Heart left ventricle (tissue), 16 donors: ENCODE data around the gene TRIAP1. TPM values are rescaled to one million over a fixed set of nuclear protein-coding genes. Genes with fewer than 3 reads are reported as not detected.
"Not testable (repeated sequence)": the region's sequence is repeated elsewhere in the genome, so short reads cannot be mapped to it uniquely, and the experiment has no call there.

Experiments used
- ATAC-seq, 4 donors: fragments of 200-7000 bp; cut with Tn5 transposase; one replicate each; pipeline ENCODE4 v1.9.1; 2020 to 2022; ENCODE audit warnings: moderate library complexity in 4 of 4, mild to moderate bottlenecking in 3 of 4, moderate number of reproducible peaks in 1 of 4
- DNase-seq, 5 donors: peaks; one replicate each; pipeline ENCODE4 v3.0.0-alpha.2; 2020
- H3K27ac ChIP-seq, 12 donors: fragments of 200-600 bp; sonication (generic) in 4 of 12; one replicate each; pipeline versions ENCODE4 v1.5.0 to v1.8.0; 2016 to 2022; ENCODE audit warnings: mild to moderate bottlenecking in 2 of 12
- H3K27me3 ChIP-seq, 9 donors: fragments of 200-600 bp; sonication (generic) in 2 of 9; one replicate each; pipeline versions ENCODE4 v1.5.1 to v1.8.0; 2016 to 2022; ENCODE audit warnings: mild to moderate bottlenecking in 3 of 9
- H3K36me3 ChIP-seq, 9 donors: fragments of 200-600 bp; sonication (generic) in 2 of 9; one replicate each; pipeline versions ENCODE4 v1.5.0 to v1.8.0; 2018 to 2022; ENCODE audit warnings: mild to moderate bottlenecking in 2 of 9
- H3K4me1 ChIP-seq, 12 donors: fragments of 200-600 bp; sonication (generic) in 4 of 12; one replicate each; pipeline versions ENCODE4 v1.5.0 to v1.8.0; 2016 to 2022; ENCODE audit warnings: mild to moderate bottlenecking in 3 of 12
- H3K4me3 ChIP-seq, 12 donors: fragments of 200-600 bp; sonication (generic) in 4 of 12; one replicate each; pipeline versions ENCODE4 v1.5.0 to v1.8.0; 2017 to 2022; ENCODE audit warnings: mild to moderate bottlenecking in 9 of 12, moderate library complexity in 4 of 12
- H3K9me3 ChIP-seq, 12 donors: fragments of 200-600 bp; sonication (generic) in 4 of 12; one replicate each; pipeline versions ENCODE4 v1.5.0 to v1.8.0; 2016 to 2022; ENCODE audit warnings: mild to moderate bottlenecking in 1 of 12
- POLR2A ChIP-seq, 2 donors: fragments of 450-650 bp; IDR thresholded peaks; one replicate each; pipeline ENCODE4 v1.6.1; 2017; ENCODE audit warnings: antibody characterized with exemption in 2 of 2, mild to moderate bottlenecking in 2 of 2, moderate library complexity in 2 of 2
- WGBS, 4 donors: extraction: QIAGEN DNeasy Blood & Tissue Kit in 2 of 4; methylation state at CpG; one replicate each; pipeline versions ENCODE4 v1.1.5 to v1.1.7; 2013 to 2018; 5-methylcytosine and 5-hydroxymethylcytosine counted together
- intact Hi-C, 10 donors: fragments of 100-400 bp; cut with DNase I; formaldehyde crosslinking; loops; one replicate each; pipeline versions ENCODE4 v1.11.1 to v1.14.2; 2022
- polyA plus RNA-seq, 2 donors: library from polyadenylated mRNA; stranded (reverse); fragments of 200-250 nt; gene quantifications; one replicate each; pipeline ENCODE4 v1.2.3, GENCODE V29; 2013
- total RNA-seq, 9 donors: library from RNA; depleted of rRNA in 2 of 9; stranded (reverse); fragments of >200 nt in 2 of 9; fragmentation: NEBNext Ultra II Directional in 3 of 9; extraction: Animal tissue kit (Norgen Biotek cat#: 25700) in 3 of 9; gene quantifications; one replicate each; pipeline versions ENCODE4 v1.1.0 to v1.2.4, GENCODE V29; 2016 to 2023
- TF ChIP-seq, protein P1 (sequence below), 12 donors: fragments of 200-600 bp; sonication (generic) in 4 of 12; IDR thresholded peaks; one replicate each; pipeline versions ENCODE4 v1.5.0 to v1.8.0; 2018 to 2022; ENCODE audit warnings: antibody characterized with exemption in 12 of 12, mild to moderate bottlenecking in 5 of 12
- donor health status: ischemic (EF 13 %, LVEDD 7.1; RV severe dilation, severe dysfunction).
- donor health status: healthy with polysubstance abuse.
- donor health status: DM: no; HTN: yes; CAD: no.
- donor health status: DM: no; HTN: no; CAD: no.
- donor health status: ischemic (EF 25% LVEDD 6.9; RV normal size, moderate dysfunction).
- donor health status: ischemic (EF 25% LVEDD 5.7; RV mildly dilated, moderate dysfunction).
- donor health status: healthy.
- donor health status: DM: yes; HTN: yes; CAD: no.
- donor health status: ischemic (EF 35%, LVEDD 5.7; RV mildly dilated, moderate dysfunction).
- donor health status: nonischemic (EF 11% LVEDD 7.7; RV severe dilation, severe dysfunction).
- donor health status: DM: yes; HTN: yes; CAD: no.
- donor health status: PGD.
- donor health status: ischemic (EF 29% LVEDD 5.4; RV normal size, mild dysfunction).
- donor health status: nonischemic (EF 23%, LVEDD 6.1; RV moderate dilation, normal function).

Gene TRIAP1
- total and polyA plus RNA-seq, 11 donors = 6.4 to 34.9 (median 15.1) TPM

DNA sequence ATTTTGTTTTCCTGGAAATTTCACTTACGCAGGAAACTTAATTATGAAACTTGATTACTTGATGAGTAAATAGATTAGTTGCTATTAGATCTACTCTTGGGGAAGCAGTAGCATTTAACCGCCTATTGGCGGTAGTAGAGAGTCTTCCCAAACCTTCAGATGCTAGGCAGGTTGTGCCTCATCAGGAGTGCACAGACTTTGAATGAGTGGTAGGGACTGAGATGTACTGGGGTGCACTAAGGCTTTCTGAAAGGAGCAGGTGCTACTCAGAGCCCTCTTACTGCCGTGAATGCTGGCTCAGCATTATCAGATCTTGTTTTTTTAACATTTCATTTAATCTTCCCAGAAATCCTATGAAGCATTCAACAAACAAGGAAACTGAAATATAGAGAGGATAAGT, 7.8 kb upstream of the TRIAP1 start:
- H3K27ac ChIP-seq = no peak overlapping the region
- ATAC-seq = peak in 1 of 4 donors; percentile 36
- 78 to 84% (median 79%) methylated on average over 4 of the region's 4 CpGs for WGBS, 4 donors
- no peak for DNase-seq
- peaks cover 0 to 89% (median 67%) of the 10 kb centered on the region in 9 donors for H3K36me3 ChIP-seq
- H3K9me3 ChIP-seq = no peaks in the 10 kb centered on the region
- H3K27me3 ChIP-seq = no peaks in the 10 kb centered on the region
- TF ChIP-seq, protein P1, sequence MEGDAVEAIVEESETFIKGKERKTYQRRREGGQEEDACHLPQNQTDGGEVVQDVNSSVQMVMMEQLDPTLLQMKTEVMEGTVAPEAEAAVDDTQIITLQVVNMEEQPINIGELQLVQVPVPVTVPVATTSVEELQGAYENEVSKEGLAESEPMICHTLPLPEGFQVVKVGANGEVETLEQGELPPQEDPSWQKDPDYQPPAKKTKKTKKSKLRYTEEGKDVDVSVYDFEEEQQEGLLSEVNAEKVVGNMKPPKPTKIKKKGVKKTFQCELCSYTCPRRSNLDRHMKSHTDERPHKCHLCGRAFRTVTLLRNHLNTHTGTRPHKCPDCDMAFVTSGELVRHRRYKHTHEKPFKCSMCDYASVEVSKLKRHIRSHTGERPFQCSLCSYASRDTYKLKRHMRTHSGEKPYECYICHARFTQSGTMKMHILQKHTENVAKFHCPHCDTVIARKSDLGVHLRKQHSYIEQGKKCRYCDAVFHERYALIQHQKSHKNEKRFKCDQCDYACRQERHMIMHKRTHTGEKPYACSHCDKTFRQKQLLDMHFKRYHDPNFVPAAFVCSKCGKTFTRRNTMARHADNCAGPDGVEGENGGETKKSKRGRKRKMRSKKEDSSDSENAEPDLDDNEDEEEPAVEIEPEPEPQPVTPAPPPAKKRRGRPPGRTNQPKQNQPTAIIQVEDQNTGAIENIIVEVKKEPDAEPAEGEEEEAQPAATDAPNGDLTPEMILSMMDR (IDR thresholded peaks at IDR 0.05) = peak in 11 of 12 donors; percentile 23 to 71 (median 51)
- no peak for TF ChIP-seq POLR2A (IDR thresholded peaks at IDR 0.05)
- H3K4me1 ChIP-seq = no peaks in the 10 kb centered on the region
- no peak overlapping the region for H3K4me3 ChIP-seq
- intact Hi-C loops = no loop called here

DNA sequence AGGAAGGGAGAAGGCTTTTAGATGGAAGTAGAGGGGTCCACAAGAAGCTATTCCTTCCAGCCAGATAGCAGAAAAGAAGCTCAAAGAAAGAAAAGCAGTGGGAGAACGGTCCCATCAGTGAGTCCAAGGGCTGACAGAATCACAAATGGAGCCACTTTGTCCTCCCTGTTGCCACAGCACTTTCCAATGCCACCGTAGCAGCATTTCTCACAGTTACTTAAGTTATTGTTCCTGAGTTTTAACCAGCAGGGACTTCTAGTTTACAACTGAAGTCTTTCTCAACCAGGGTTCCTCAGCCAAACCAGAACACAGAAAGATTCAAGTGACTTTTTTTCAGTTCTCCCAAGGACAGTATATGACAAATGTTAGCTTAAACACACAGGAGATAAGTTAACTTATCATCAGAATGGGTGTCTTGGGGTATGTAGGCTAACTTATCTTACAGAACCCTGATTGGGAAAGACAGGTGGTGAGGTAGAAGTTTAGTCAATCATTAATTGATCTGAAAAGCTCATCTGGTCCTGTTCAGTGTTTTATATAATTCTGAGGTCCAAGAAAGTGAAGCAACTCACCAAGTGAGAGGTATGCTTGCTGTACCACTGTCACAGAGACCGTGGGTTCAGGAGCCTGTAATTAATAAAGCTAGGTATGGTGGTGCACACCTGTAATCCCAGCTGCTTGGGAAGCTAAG, 7.0 kb upstream of the TRIAP1 start:
- H3K4me3 ChIP-seq = no peak overlapping the region
- DNase-seq = no peak
- peaks cover 0 to 82% (median 60%) of the 10 kb centered on the region in 9 donors for H3K36me3 ChIP-seq

DNA sequence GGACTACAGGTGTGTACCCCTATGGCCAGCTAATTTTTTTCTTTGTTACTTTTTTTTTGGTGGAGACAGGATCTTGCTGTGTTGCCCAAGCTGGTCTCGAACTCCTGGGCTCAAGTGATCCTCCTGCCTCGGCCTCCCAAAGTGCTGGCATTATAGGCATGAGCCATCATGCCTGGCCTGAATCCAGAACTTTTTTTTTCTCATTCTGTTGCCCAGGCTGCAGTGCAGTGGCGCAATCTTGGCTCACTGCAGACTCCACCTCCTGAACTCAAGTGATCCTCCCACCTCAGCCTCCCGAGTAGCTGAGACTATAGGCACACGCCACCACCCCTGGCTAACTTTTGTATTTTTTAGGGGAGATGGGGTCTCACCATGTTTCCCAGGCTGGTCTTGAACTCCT, 6.3 kb upstream of the TRIAP1 start:
- intact Hi-C loops, H3K9me3 ChIP-seq, ATAC-seq, H3K27me3 ChIP-seq, H3K4me3 ChIP-seq, DNase-seq, H3K27ac ChIP-seq, H3K4me1 ChIP-seq: not testable (repeated sequence)
- H3K36me3 ChIP-seq = peaks cover 0 to 75% (median 53%) of the 10 kb centered on the region in 9 donors
- 91 to 95% (median 94%) methylated on average over 5 of the region's 5 CpGs for WGBS, 4 donors

More for the DNA sequence above, 7.0 kb upstream of the TRIAP1 start:
- H3K9me3 ChIP-seq = no peaks in the 10 kb centered on the region
- no peak for ATAC-seq
- no peak for TF ChIP-seq POLR2A (IDR thresholded peaks at IDR 0.05)
- TF ChIP-seq, protein P1 (IDR thresholded peaks at IDR 0.05) = no peak
- no peaks in the 10 kb centered on the region for H3K27me3 ChIP-seq
- H3K27ac ChIP-seq = no peak overlapping the region
- H3K4me1 ChIP-seq = no peaks in the 10 kb centered on the region
- intact Hi-C loops = no loop called here
- WGBS, 4 donors = 89 to 95% (median 94%) methylated on average over 3 of the region's 3 CpGs

DNA sequence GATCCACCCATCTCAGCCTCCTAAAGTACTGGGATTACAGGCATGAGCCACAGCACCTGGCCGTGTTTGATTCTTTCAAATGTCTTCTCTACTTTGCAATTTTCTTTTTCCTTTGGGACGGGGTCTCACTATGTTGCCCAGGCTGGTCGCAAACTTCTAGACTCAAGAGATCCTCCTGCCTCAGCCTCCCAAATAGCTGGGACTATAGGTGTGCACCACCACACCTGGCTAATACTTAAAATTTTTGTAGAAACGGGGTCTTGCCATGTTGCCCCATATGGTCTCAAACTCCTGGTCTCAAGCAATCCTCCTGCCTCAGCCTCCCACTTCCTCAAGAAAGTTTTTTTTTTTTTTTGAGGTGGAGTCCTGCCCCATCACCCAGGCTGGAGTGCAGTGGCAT, 1.8 kb upstream of the TRIAP1 start:
- peaks cover 0 to 60% (median 36%) of the 10 kb centered on the region in 9 donors for H3K36me3 ChIP-seq
- 93 to 96% (median 94%) methylated on average over 4 of the region's 4 CpGs for WGBS, 4 donors
- no peak for TF ChIP-seq POLR2A (IDR thresholded peaks at IDR 0.05)
- TF ChIP-seq, protein P1 (IDR thresholded peaks at IDR 0.05) = no peak
- no peak overlapping the region for H3K27ac ChIP-seq
- peaks cover 11 to 32% (median 22%) of the 10 kb centered on the region in 12 donors for H3K4me1 ChIP-seq
- H3K4me3 ChIP-seq = no peak overlapping the region
- no peak for DNase-seq
- intact Hi-C loops = loop anchor here in 1 of 10 donors (5.0 kb wide), 1 partner anchor 49 kb away; the partner anchor contains the start of gene DYNLL1
- ATAC-seq = no peak
- no peaks in the 10 kb centered on the region for H3K27me3 ChIP-seq
- H3K9me3 ChIP-seq = no peaks in the 10 kb centered on the region

DNA sequence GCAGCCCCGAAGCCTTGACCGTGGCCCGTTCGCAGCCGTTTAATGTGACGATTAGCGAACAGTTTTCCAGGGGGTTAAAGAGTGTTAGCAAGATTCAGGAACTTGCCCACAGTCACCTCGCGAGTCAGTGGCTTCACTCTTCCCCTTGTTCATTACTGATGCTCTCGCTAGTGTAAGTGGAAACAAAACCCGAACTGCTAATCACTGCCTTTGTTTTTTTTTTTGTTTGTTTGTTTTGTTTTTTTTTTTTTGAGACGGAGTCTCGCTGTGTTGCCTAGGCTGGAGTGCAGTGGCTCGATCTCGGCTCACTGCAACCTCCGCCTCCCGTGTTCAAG, 627 bp upstream of the TRIAP1 start:
- DNase-seq, H3K27me3 ChIP-seq, H3K9me3 ChIP-seq, ATAC-seq: not testable (repeated sequence)
- H3K36me3 ChIP-seq = peaks cover 0 to 62% (median 40%) of the 10 kb centered on the region in 9 donors
- peaks cover 11 to 35% (median 22%) of the 10 kb centered on the region in 12 donors for H3K4me1 ChIP-seq
- intact Hi-C loops = loop anchor here in 1 of 10 donors (5.0 kb wide), 1 partner anchor 50 kb away; the partner anchor contains the start of gene DYNLL1
- H3K4me3 ChIP-seq = peak overlapping the region; percentile 65 to 100 (median 94)
- H3K27ac ChIP-seq = peak overlapping the region in 11 of 12 donors; percentile 68 to 93 (median 88)
- 6 to 10% (median 7%) methylated on average over 17 of the region's 17 CpGs for WGBS, 4 donors
